K562 (cell line): Measurements from ENCODE around the gene ECT2. TPM values are rescaled to one million over a fixed set of nuclear protein-coding genes. Genes with fewer than 3 reads are reported as not detected.

Experiments
- ATAC-seq: fragments of 200-7000 bp; cut with Tn5 transposase; 3 replicates; pipeline ENCODE4 v1.9.1; 2020; ENCODE audit warnings: moderate library complexity
- BruUV-seq: library from RNA; stranded (reverse); fragments of 400-500 nt; replicated peaks from 2 replicates; lab custom pipeline; 2021; lab: Mats Ljungman, UMichigan
- CTCF ChIA-PET: fragments of 300-600 bp; formaldehyde crosslinking; extraction: SDS; loops from one replicate; lab custom pipeline; 2021; ENCODE audit warnings: low intra/inter-chr PET ratio; lab: Yijun Ruan, JAX
- POLR2A ChIA-PET: fragments of 300-600, 350-650 bp; sonication (Branson Sonifier 250); formaldehyde crosslinking; extraction: SDS; loops from one replicate; lab custom pipeline; 2021; ENCODE audit warnings: antibody characterized with exemption, inconsistent platforms; lab: Yijun Ruan, JAX
- DNase-seq, 4 experiments: peaks; one replicate each; pipeline versions ENCODE4 v3.0.0 to v3.0.0-alpha.2; 2011 to 2018; ENCODE audit warnings: low spot score in 3 of 4, mixed read lengths in 3 of 4; ENCODE audit errors: extremely low read depth in 1 of 4
- FAIRE-seq: peaks from 2 replicates; lab custom pipeline; 2011; peaks lifted over from hg19 to GRCh38; lab: Jason Lieb, UNC
- H2AFZ ChIP-seq: 2 replicates; pipeline ENCODE4 v1.6.0; 2011; ENCODE audit warnings: low read depth, low read length, control low read depth, inconsistent platforms
- H3K27ac ChIP-seq: fragments of 200-600 bp; 3 replicates; pipeline ENCODE4 v1.8.0; 2011; ENCODE audit warnings: low read depth, mild to moderate bottlenecking, control low read depth, inconsistent platforms, low read length, moderate library complexity, mixed read lengths; ENCODE audit errors: extremely low read depth
- H3K27me3 ChIP-seq, 2 experiments: fragments of 300-600 bp in 1 of 2; 2 replicates in 1 of 2; 3 replicates in 1 of 2; pipeline versions ENCODE4 v1.6.0 to v1.8.0; 2011; ENCODE audit warnings: inconsistent platforms in 2 of 2, low read length in 2 of 2, mild to moderate bottlenecking in 1 of 2, mixed read lengths in 1 of 2, moderate library complexity in 1 of 2; ENCODE audit not compliant: control insufficient read depth in 2 of 2, insufficient read depth in 2 of 2
- H3K36me3 ChIP-seq: fragments of 300-600 bp; 3 replicates; pipeline ENCODE4 v1.8.0; 2011; ENCODE audit warnings: mild to moderate bottlenecking, low read length, inconsistent platforms; ENCODE audit not compliant: control insufficient read depth, insufficient read depth
- H3K4me1 ChIP-seq, 2 experiments: fragments of 200-600 bp in 1 of 2; replicated peaks in 1 of 2; 2 replicates in 1 of 2; 3 replicates in 1 of 2; pipeline versions ENCODE4 v1.5.1 to v1.8.0; 2011; ENCODE audit warnings: inconsistent platforms in 2 of 2, low read length in 2 of 2, mild to moderate bottlenecking in 1 of 2, mixed read lengths in 1 of 2, moderate library complexity in 1 of 2; ENCODE audit not compliant: control insufficient read depth in 2 of 2, insufficient read depth in 2 of 2
- H3K4me2 ChIP-seq: 2 replicates; pipeline ENCODE4 v1.6.1; 2011; ENCODE audit warnings: low read length, control low read depth, inconsistent platforms, mixed read lengths; ENCODE audit not compliant: insufficient read depth
- H3K4me3 ChIP-seq: fragments of 200-600 bp; sonication (generic), shearing (Covaris generic); 2 replicates; pipeline ENCODE4 v1.5.1; 2016; ENCODE audit warnings: control low read depth, inconsistent platforms
- H3K79me2 ChIP-seq: fragments of 200-600 bp; 3 replicates; pipeline ENCODE4 v1.8.0; 2011; ENCODE audit warnings: low read length, inconsistent platforms; ENCODE audit not compliant: control insufficient read depth, insufficient read depth
- H3K9ac ChIP-seq, 2 experiments: 2 replicates each; pipeline versions ENCODE4 v1.6.0 to v1.6.1; 2011; ENCODE audit warnings: low read depth in 2 of 2, low read length in 2 of 2, control low read depth in 1 of 2, inconsistent platforms in 1 of 2, mild to moderate bottlenecking in 1 of 2, mixed read lengths in 1 of 2; ENCODE audit not compliant: insufficient read depth in 1 of 2
- H3K9me1 ChIP-seq: one replicate; pipeline ENCODE4 v1.6.0; 2011; ENCODE audit warnings: inconsistent platforms, mild to moderate bottlenecking, low read length, moderate library complexity; ENCODE audit not compliant: control insufficient read depth, insufficient read depth
- H3K9me3 ChIP-seq: replicated peaks from 2 replicates; pipeline ENCODE4 v1.5.1; 2011; ENCODE audit warnings: low read depth, low read length, inconsistent platforms; ENCODE audit not compliant: control insufficient read depth, insufficient read depth
- H4K20me1 ChIP-seq: replicated peaks from 2 replicates; pipeline ENCODE4 v1.6.1; 2011; ENCODE audit warnings: low read length, inconsistent platforms, mixed read lengths; ENCODE audit not compliant: control insufficient read depth, insufficient read depth
- BMI1 ChIP-seq: fragments of 150-350 bp; IDR thresholded peaks from 2 replicates; pipeline ENCODE4 v1.6.1; 2014; ENCODE audit warnings: low read length
- E2F1 ChIP-seq: sonication (generic); formaldehyde crosslinking; IDR thresholded peaks from 2 replicates; pipeline ENCODE4 v1.8.1; 2023; ENCODE audit warnings: mild to moderate bottlenecking, missing genetic modification reagents, moderate library complexity
- FOS ChIP-seq: IDR thresholded peaks from 3 replicates; pipeline ENCODE4 v1.6.1; 2011; ENCODE audit not compliant: insufficient read length; ENCODE audit errors: extremely low read depth
- FOXJ2 ChIP-seq: fragments of 200-800 bp; sonication (Bioruptor generic); IDR thresholded peaks from 2 replicates; pipeline ENCODE4 v1.6.1; 2016; ENCODE audit warnings: missing genetic modification characterization, missing compliant biosample characterization
- GATAD2B ChIP-seq: fragments of 450-650 bp; IDR thresholded peaks from 2 replicates; pipeline ENCODE4 v1.6.1; 2017; ENCODE audit warnings: mild to moderate bottlenecking, borderline replicate concordance
- HDAC8 ChIP-seq: fragments of 450-650 bp; IDR thresholded peaks from 2 replicates; pipeline ENCODE4 v1.6.1; 2016; ENCODE audit warnings: mild to moderate bottlenecking, missing genetic modification characterization, moderate library complexity, missing compliant biosample characterization
- RBM25 ChIP-seq: fragments of 200-400 bp; formaldehyde crosslinking; IDR thresholded peaks from 2 replicates; pipeline ENCODE4 v1.6.1; 2018; ENCODE audit warnings: low read length, low read depth, moderate library complexity; ENCODE audit not compliant: severe bottlenecking
- SRF ChIP-seq, 2 experiments: fragments of 250-450, 450-650 bp in 1 of 2; sonication (Bioruptor Pico) in 1 of 2; sonication (generic) in 1 of 2; formaldehyde crosslinking; IDR thresholded peaks; 2 replicates each; pipeline versions ENCODE4 v1.5.0 to v1.5.1; 2020 to 2022; ENCODE audit warnings: mild to moderate bottlenecking in 1 of 2, missing genetic modification reagents in 1 of 2
- STAT6 ChIP-seq: sonication (generic); formaldehyde crosslinking; IDR thresholded peaks from 2 replicates; pipeline ENCODE4 v1.8.1; 2023; ENCODE audit warnings: mild to moderate bottlenecking, missing genetic modification reagents
- ZNF121 ChIP-seq: sonication (generic); formaldehyde crosslinking; conservative IDR thresholded peaks from 2 replicates; pipeline ENCODE4 v1.8.0; 2022; ENCODE audit warnings: missing genetic modification reagents
- ZNF140 ChIP-seq: fragments of 250-450 bp; sonication (Bioruptor Pico); IDR thresholded peaks from 2 replicates; pipeline ENCODE4 v1.8.0; 2021; ENCODE audit warnings: moderate library complexity, mild to moderate bottlenecking, inconsistent platforms
- ZNF165 ChIP-seq: fragments of 250-450 bp; sonication (Bioruptor Pico); IDR thresholded peaks from 2 replicates; pipeline ENCODE4 v1.4.0; 2020; ENCODE audit warnings: borderline replicate concordance
- WGBS: fragments of 100-300 bp; shearing (Covaris generic); methylation state at CpG from one replicate; pipeline ENCODE4 v1.1.6; 2016; ENCODE audit warnings: low coverage, mixed read lengths; ENCODE audit not compliant: insufficient coverage; ENCODE audit errors: missing lambda C conversion rate; 5-methylcytosine and 5-hydroxymethylcytosine counted together
- in situ Hi-C: fragments of 300-500 bp; cut with MboI; formaldehyde crosslinking; loops from 4 replicates; pipeline ENCODE4 v1.15.0; 2018; ENCODE audit warnings: inconsistent platforms, mixed read lengths
- intact Hi-C: fragments of 100-400 bp; cut with micrococcal nuclease; formaldehyde crosslinking; loops from 2 replicates; pipeline ENCODE4 v1.14.2; 2022
- polyA plus RNA-seq, 8 experiments: library from polyadenylated mRNA; depleted of rRNA in 4 of 8; stranded (reverse) in 5 of 8; unstranded in 3 of 8; fragments of >200 nt; fragmentation: Nextera tagmentation in 2 of 8; fragmentation: Illumina TruSeq in 1 of 8; extraction: Ambion mirVana in 2 of 8; extraction: Trizol in 1 of 8; gene quantifications; 2 replicates each; pipeline versions ENCODE4 v1.2.1 to v1.2.3, GENCODE V29; 2011 to 2014; ENCODE audit warnings: inconsistent platforms in 1 of 8, missing spikeins in 1 of 8
- total RNA-seq, 7 experiments: library from RNA; depleted of rRNA in 6 of 7; stranded (reverse); fragments of >200 nt in 6 of 7; fragmentation: Illumina TruSeq in 2 of 7; extraction: Trizol in 2 of 7; gene quantifications; 2 replicates each; pipeline versions ENCODE4 v1.2.1 to v1.2.3, GENCODE V29; 2011 to 2021; ENCODE audit warnings: low replicate concordance in 1 of 7
- TF ChIP-seq, protein P1 (sequence below): fragments of 200-400 bp; formaldehyde crosslinking; IDR thresholded peaks from 2 replicates; pipeline ENCODE4 v1.6.1; 2017; ENCODE audit warnings: mild to moderate bottlenecking, low read depth, low read length, moderate library complexity

The ECT2 gene
- total and polyA plus RNA-seq, 9 of the 15 experiments (the other 6 are each of a cell fraction or from before 2014, with no cell fraction given), result 19.0 to 53.0 (median 36.5) TPM

GRCh38 chr3:172766718-172767405, 16.3 kb downstream of the ECT2 start (continued):
- TF ChIP-seq, protein P1, sequence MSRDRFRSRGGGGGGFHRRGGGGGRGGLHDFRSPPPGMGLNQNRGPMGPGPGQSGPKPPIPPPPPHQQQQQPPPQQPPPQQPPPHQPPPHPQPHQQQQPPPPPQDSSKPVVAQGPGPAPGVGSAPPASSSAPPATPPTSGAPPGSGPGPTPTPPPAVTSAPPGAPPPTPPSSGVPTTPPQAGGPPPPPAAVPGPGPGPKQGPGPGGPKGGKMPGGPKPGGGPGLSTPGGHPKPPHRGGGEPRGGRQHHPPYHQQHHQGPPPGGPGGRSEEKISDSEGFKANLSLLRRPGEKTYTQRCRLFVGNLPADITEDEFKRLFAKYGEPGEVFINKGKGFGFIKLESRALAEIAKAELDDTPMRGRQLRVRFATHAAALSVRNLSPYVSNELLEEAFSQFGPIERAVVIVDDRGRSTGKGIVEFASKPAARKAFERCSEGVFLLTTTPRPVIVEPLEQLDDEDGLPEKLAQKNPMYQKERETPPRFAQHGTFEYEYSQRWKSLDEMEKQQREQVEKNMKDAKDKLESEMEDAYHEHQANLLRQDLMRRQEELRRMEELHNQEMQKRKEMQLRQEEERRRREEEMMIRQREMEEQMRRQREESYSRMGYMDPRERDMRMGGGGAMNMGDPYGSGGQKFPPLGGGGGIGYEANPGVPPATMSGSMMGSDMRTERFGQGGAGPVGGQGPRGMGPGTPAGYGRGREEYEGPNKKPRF, result no peak
- TF ChIP-seq SRF (CRISPR knock-in tag; IDR thresholded peaks at IDR 0.05) (no peak), FOXJ2 (tag) (no peak), GATAD2B (no peak), BMI1 (no peak)

DNA sequence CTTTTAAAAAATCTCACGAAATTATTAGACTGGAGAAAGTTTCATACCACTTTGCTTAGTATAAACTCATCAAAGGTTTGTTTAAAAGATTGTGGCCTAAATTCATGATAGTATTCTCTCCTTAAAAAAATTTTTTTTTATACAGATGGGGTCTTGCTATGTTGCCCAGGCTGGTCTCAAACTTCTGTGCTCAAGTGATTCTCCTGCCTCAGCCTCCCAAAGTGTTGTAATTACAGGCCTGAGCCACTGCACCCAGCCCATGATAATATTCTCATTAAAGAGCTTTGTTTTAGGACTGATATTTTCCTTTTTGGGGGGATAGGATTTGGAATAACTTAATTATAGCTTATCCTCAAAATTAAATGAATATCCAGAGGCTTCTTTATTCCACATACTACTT, 19.9 kb downstream of the ECT2 start:
- Histone ChIP-seq H3K27ac (no peak overlapping the region), H2AFZ (no peak overlapping the region), H4K20me1 (no peaks in the 10 kb centered on the region), H3K4me1 (no peaks in the 10 kb centered on the region), H3K9me1 (no peaks in the 10 kb centered on the region), H3K79me2 (no peaks in the 10 kb centered on the region), H3K9ac (no peak overlapping the region), H3K4me3 (no peak overlapping the region), H3K9me3 (no peaks in the 10 kb centered on the region), H3K4me2 (no peak overlapping the region), H3K36me3 (peaks cover 88% of the 10 kb centered on the region), H3K27me3 (no peaks in the 10 kb centered on the region)
- no TSS peak for BruUV-seq
- intact Hi-C loops (no loop called here), in situ Hi-C loops (no loop called here)
- WGBS, result 38% methylated on average over 1 of the region's 1 CpG
- ATAC-seq (no peak), DNase-seq (no peak), FAIRE-seq (no peak)
- ChIA-PET POLR2A (interaction anchor here (0.9 to 1.0 kb wide), 3 partner anchors 16 to 44 kb away, joined by 3 to 4 read pairs (median 3); no protein-coding TSS in a partner anchor), CTCF (no interaction called here)
- TF ChIP-seq HDAC8 (no peak), ZNF140 (CRISPR knock-in tag) (no peak), RBM25 (peak; percentile 59), STAT6 (CRISPR knock-in tag) (no peak), FOS (no peak), ZNF165 (CRISPR knock-in tag) (no peak), E2F1 (CRISPR knock-in tag) (no peak), ZNF121 (CRISPR knock-in tag) (peak; percentile 58)
